Measurements from ENCODE around the gene RPLP2.

Gene RPLP2

DNA sequence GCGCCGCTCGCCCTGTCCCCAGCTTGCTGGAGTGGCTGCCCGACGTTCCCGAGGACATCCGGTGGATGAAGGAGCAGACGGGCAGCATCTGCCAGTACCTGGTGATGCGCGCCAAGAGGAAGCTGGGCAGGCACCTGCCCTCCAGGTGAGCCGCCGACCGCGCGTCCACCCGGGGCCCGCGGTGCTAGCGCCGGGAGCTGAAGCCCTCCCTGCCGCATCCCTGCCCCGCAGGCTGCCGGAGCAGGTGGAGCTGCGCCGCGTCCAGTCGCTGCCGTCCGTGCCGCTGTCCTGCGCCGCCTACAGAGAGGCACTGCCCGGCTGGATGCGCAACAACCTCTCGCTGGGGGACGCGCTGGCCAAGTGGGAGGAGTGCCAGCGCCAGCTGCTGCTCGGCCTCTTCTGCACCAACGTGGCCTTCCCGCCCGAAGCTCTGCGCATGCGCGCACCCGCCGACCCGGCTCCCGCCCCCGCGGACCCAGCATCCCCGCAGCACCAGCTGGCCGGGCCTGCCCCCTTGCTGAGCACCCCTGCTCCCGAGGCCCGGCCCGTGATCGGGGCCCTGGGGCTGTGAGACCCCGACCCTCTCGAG lies 14.6 kb downstream of the RPLP2 start:
- DNase-seq (ENCODE audit: low spot score): no peak

DNA sequence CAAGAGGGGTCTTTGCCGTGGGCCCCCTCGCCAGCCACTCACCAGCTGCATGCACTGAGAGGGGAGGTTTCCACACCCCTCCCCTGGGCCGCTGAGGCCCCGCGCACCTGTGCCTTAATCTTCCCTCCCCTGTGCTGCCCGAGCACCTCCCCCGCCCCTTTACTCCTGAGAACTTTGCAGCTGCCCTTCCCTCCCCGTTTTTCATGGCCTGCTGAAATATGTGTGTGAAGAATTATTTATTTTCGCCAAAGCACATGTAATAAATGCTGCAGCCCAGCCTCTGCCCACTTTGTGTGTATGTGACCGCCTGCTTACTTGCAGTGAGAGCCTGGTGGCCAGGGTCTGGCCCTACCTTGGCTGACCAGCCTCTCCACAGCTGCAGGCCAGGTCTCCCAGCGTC lies 15.2 kb downstream of the RPLP2 start:
- DNase-seq (ENCODE audit: low spot score): no peak

DNA sequence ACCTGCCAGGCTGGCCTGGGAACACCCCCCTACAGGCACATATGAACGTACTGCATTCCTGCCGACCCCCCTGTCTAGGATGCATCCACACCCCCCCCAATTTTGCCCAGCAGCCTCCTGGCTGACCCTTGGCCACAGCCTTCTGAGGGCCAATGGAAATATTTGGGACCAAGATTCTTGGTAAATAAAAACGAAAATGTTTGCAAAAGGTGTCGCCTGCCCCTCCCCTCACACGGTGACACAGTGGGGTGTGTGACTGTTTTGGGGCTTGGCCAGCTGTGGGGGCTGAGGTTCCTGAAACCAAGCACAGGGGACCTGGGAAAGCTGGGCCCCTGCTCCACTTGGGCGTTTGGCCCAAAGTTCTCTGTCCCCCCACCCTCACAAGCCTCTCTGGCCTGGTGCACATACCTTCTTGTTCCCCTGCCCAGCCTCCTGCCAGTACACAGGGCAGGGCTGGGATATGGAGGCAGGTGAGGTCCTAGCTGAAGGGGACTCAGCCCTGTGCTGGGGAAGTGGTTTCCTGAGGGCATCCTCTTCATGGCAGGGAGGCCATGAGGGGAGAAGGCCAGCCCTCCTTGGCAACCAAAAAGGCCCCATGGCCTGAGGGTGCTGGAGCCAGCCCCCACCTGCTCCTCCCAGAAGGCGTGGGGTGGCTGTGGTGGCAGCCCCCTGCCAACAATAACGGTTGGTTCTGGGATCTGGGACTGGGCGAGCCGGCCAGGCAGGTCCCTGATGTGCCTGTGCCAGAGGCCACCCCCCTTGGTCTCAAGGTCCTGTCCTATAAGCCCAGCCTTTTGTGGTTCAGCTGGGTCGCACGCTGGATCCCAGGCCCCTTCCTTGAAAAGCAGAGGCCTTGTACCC lies 15.8 kb downstream of the RPLP2 start:
- DNase-seq (ENCODE audit: low spot score): no peak

DNA sequence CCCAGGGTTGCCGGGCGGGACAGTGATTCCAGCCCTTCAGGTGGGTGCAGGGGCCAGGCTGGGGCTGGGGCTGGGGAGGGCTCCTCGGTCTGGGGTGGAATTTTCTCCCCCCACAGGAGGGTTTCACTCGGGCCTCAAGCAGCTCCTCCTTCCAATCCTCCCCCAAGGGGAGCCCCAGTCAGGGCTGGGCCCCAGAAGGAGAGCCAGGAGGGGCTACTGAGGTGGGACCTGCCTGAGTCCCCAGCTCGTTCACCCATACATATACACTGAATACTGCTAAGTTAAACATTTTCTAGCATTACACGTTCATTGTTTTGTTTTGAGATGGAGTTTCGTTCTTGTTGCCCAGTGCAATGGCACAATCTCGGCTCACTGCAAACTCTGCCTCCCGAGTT lies 16.5 kb downstream of the RPLP2 start:
- DNase-seq (ENCODE audit: low spot score): no peak

DNA sequence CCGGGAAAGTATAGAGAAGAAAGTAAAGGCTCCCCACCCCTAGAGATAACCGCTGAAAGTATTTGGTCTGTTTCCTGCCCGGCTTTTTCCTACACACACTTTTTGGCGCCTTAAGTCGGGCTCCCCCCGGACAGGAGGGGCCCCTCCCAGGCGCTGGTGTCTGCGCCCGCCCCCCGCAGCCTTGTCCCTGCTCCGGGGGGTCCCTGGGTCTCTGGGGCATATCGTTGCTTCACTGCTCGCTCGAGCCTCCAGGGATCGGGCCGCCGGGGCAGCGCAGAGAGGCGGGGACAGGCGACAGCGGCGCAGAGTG lies 17.0 kb downstream of the RPLP2 start:
- no peak for DNase-seq (ENCODE audit: low spot score)

DNA sequence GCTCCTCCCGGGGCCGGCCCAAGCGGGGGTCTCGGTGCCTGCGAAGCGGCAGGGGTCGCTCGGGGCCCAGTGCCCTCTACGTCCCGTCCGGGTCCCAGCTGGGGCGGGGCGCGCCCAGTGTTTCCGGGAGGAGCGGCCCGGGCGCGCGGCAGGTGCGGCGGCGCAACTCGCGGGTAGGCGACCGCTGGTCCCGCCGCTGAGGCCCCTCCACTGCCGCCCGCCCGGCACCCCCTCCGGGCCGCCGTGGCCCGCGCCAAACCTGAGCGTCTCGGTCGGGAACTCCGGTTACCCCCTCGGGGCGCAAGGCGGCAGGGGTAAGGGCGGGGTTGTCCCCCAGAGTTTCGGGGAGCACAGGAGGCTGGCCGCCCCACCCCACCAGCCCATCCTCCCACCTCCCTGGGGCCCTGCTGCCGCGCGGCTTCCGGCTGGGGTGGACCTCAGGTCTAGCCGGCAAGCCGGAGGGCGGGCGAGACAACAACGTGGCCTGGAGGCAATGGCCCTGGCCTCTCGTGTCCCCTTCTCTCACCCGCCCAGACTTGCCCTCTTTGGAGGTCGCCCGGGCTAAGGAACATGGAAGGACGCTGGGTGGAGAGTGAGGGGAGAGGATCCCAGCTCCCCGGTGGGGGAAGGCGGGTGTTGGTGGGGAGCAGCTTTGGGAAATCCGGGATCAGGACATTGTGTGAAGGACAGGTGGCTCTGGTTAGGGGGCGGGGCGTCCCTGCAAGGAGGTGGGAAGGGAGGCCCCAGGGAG lies 17.6 kb downstream of the RPLP2 start:
- DNase-seq (ENCODE audit: low spot score): no peak

DNA sequence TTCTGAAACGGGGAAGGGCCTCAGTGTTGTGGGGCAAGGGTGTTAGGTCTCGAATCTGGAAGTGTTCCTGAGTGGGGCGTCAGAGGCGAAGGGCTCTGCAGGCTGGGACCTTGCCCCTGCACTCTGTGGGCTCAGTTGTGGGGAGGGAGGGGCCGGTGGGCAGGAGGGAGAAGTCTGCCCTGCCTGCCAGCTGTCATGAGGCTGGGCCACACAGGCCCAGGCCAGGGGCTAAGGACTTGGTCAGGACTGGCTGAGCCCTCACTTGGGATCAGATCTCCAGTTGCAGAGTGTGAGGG lies 18.1 kb downstream of the RPLP2 start, which contains the start of gene CRACR2B:
Gene CRACR2B (plus strand): TSS at position 23 of the 296 bp plus-strand sequence. CDS start 689 bp downstream, outside the sequence.
- no peak for DNase-seq (ENCODE audit: low spot score)

DNA sequence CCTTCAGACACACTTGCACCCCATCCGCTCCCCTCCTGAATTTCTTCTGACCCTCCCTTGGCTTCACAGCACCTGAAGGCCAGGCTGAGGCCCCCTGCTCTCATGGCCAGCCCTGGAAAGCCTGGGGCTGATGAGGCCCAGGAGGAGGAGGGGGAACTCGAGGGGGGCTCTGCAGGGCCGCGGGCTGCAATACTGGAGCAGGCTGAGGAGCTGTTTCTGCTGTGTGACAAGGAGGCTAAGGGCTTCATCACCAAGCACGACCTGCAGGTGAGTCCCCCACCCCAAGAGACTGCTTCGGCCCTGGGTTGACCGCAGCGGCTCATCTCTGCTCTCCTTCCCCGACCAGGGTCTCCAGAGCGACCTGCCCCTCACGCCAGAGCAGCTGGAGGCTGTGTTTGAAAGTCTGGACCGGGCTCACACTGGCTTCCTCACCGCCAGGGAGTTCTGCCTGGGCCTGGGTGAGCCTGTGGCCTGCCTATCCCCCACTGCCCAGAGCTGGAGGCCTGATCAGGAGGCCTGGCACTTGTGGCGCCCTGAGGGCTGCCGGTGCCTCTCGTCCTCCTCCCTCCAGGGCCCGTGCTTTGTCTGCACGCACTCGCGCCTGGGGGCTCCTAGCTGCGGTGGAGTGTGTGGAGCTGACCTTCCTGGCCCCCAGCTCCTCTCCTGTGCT lies 18.9 kb downstream of the RPLP2 start:
- DNase-seq (ENCODE audit: low spot score): no peak

DNA sequence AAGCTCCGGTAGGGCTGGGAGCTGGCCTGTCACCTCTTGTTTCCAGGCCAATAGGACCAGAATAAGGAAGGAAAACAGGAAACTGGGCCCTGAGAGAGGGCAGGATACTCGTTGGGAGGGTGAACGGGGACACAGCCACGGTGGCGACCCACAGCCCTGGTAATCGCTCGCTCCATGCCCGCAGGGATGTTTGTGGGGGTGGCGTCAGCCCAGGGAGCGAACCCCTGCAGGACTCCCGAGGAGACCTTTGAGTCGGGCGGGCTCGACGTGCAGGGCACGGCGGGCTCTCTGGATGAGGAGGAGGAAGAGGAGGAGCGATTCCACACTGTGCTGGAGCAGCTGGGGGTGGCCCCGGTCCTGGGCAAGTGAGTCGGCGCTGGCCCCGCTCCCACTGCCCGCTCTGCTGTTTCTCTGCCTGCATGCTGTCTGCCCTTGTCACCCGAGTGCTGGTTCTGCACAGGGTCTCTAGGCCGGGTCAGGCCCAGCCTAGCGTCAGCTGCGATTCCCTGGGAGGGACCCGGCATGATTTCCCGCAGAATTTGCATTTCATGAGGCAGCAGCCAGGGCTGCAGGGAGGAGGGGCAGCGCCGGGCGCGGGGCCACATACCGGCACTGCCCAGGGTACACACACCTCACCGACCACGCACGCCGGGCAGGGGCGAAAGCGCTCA lies 19.5 kb downstream of the RPLP2 start:
- DNase-seq (ENCODE audit: low spot score): no peak

DNA sequence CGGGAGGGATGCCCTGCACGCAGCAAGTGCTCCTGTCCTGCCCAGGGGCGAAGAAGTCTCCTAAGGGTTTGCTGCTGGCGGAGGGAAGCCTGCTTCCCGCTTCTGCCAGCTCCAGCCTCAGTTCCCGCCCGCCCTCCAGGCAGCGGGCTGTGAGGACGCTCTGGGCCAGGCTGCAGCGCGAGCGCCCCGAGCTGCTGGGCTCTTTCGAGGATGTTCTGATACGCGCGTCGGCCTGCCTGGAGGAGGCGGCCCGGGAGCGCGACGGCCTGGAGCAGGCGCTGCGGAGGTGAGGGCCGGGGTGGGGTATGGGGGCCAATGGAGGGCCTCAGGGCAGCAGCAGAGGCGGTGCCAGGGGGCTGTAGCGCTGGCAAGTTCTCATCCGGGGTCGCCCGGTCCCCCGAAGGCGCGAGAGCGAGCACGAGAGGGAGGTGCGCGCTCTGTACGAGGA lies 20.1 kb downstream of the RPLP2 start:
- DNase-seq (ENCODE audit: low spot score): no peak

DNA sequence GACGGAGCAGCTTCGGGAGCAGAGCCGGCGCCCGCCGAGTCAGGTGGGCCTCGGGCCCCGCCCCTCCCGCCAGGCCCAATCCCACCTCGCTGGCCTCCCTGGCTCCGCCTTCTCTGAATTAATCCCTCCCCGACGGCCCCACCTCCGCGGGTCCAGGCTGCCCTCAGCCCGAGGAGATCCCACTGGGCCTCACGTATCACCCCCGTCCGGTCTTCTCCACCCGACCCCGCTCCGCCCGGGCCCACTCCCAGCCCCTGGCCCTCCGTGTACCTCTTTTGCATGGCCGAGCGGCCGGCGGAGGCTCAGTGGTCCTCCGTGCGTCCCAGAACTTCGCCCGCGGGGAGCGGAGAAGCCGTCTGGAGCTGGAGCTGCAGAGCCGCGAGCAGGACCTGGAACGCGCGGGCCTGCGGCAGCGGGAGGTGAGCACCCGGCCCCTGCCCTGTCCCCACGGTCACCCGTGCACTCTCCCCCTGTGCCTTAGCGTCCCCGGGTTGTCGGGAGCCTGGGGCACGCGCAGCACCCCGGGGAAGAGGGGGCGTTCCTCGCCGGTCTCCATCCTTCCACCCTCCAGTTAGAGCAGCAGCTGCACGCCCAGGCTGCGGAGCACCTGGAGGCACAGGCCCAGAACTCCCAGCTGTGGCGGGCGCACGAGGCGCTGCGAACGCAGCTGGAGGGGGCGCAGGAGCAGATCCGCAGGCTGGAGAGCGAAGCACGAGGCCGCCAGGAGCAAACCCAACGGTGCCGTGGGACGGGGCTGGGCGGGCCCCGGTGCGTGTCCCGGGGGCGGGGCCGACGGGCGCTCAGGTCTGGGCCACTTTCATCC lies 20.7 kb downstream of the RPLP2 start:
- no peak for DNase-seq (ENCODE audit: low spot score)

DNA sequence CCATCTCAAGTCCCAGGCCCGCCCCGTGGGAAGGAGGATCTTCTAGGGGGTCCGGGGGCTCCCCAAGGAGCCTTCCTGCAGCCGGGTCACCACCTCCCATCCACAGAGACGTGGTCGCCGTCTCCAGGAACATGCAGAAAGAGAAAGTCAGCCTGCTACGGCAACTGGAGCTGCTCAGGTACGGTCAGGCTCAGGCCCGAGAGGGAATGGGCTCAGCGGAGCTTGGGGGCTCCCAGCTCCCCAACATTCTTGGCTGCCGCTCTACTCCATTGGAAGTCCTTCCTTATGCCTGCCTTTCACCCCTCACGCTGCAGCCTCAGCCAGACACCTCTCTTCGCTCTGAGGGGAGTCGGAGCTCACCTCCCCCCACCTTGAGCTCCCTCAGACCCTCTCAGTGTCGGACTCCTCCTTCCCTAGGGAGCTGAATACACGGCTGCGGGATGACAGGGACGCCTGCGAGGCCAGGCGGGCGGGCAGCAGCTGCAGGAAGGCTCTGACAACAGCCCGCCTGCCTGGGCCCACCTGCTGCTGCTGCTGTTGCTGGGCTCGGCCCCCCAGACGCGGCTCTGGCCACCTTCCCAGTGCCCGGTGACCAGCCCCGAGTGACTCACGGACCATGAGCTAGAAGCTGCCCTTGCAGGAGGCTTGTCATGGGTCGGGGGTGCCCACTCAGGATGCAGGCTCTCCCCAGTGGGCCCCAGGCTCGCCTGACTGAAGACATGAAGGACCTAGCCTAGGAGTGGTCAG lies 21.5 kb downstream of the RPLP2 start:
- no peak for DNase-seq (ENCODE audit: low spot score)

DNA sequence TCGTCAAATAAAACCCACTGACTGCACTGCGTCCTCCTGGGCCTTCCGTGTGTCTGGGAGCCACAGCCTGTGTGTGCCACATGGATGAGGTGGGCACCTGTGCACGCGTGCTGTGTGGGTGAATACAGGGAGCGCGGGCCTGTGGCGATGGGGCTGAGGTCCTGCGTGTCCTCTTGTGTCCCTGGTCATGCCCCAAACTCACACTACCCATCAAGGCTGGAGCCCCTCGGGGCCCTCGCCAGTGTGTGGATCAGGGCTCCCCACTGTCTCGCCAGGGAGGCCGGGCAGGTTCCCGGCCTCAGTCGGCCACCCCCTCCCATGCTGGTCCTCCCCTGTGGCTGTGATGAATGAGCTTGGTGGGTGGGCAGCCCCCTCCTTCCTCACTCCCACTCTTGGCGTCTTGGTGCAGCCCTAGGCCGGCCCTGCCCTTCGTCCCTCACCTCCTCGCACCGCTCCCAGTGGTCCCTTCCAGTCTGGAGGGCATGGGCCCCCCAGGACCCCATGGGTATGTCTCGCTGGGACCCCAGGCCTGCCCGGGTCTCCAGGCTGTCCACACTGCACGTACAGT lies 22.3 kb downstream of the RPLP2 start:
- DNase-seq (ENCODE audit: low spot score): no peak

DNA sequence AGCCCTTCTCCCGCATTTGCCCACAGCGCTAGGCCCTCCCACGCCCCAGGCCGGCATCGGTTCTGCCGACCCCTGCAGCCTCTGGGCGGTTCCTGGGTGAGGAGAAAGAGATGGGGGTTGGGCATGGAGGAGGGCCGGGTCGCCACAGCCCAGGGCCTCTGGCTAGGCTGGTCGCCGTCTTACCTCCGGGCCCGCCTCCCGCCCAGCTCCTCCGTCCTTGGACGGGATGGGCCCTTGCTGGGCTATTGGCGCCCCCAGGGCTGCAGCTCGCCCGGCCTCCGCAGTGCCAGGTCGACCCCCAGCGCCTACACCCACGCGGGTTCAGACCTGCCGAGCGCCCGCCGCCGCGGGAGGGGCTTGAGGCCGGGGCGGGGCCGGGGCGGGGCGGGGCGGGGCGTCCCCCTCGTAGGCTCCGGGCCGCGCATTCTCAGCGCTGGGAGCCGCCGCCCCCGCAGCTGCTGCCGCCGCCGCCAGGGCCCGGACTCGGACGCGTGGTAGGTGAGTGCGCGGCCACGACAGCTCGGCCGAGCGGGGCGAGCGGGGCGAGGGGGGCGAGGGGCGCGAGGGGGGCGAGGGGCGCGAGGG lies 22.9 kb downstream of the RPLP2 start, which contains the start of gene CD151:
Gene CD151 (plus strand): TSS at position 424 of the 585 bp plus-strand sequence. CDS start 3,118 bp downstream, outside the sequence.
- no peak for DNase-seq (ENCODE audit: low spot score)

DNA sequence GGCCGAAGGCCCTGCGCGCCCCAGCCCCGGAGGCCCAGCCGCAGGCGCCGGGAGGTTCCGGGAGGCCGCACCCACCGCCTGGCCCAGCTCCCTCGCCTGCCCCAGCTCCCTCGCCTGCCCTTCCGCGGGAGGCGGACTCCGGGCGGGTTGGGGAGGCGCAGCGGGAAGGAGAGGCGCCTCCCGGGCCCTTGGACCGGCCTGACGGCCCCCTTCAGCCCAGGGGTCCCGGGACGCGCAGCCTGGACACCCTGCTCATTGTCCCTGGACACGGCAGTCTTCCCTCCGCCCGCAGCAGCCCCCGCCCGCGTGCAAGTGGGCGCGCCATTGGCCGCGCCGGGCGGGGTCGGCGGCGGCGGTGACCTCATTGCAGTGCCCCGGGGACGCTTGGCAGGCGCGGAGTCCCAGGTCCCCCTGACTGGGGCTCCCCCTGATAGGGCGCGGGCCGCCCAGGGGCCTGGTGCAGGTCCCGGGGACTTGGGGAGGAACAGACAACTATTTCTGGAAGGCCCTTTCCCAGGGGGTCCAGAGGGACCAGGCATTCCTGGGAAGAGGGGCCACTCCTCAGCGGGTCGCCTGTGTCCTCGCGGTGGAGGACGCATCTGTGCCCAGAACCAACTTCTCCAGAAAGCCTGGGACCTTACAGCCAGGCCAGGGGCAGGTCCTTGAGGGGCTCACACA lies 23.5 kb downstream of the RPLP2 start:
- no peak for DNase-seq (ENCODE audit: low spot score)

DNA sequence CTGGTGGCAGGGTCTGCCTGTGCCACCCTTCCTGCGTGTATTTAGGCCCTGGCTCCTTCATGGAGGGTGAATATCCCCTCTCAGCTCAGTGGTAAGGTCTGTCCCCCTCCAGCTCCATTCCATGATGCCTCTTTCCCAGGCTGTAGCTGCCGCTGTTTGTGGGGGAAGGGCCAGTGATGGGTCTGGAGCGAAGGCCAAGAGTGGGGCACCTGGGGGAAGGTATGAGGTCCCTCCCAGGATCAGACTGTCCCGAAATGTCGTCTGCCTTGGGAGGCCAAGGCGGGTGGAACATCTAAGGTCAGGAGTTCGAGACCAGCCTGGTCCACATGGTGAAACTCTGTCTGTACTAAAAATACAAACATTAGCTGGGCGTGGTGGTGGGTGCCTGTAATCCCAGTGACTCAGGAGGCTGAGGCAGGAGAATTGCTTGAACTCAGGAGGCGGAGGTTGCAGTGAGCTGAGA lies 24.1 kb downstream of the RPLP2 start:
- no peak for DNase-seq (ENCODE audit: low spot score)

DNA sequence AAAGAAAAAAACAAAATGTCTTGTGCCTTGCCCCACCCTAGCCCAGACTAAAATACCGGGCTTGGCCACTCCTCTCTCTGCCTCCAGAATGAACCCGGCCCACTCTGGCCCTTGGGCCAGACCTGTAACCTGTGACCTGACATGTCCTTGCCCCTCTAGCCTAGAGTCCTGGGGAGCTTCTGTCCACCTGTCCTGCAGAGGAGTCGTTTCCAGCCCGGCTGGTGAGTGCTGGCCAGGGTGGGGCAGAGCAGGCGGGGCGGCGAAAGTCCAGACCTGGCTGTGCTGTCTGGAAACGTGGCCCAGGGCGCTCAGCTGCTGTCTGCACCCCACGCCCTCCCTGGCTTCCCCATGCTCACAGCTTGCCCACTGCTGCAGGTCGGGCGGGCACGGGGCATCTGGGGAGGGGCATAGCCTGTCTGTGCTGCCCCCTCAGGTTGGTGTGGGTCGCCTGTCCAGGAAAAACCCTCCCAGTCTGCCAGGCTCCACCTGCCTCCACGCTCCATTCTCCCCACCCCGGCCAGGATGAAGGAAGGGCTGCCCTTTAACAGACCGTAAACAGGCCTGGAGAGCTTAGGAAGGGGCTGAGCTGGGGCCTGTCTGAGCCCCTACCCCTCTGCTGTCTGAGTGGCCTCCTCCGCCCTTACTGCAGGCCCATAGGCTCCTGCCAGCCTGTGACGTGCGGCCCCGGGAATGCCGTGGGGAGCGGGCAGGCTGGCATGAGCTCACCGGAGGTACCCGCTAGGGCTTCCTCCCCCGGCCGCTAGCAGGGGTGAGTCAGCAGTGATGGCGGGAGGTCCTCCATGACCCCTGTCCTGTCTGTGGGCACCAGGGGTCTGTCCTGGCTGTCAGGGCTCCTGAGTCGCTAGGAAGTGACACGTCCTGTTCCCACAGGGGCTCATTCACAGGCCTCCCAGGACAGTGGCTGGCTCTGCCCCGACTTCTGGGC lies 24.9 kb downstream of the RPLP2 start:
- no peak for DNase-seq (ENCODE audit: low spot score)

DNA sequence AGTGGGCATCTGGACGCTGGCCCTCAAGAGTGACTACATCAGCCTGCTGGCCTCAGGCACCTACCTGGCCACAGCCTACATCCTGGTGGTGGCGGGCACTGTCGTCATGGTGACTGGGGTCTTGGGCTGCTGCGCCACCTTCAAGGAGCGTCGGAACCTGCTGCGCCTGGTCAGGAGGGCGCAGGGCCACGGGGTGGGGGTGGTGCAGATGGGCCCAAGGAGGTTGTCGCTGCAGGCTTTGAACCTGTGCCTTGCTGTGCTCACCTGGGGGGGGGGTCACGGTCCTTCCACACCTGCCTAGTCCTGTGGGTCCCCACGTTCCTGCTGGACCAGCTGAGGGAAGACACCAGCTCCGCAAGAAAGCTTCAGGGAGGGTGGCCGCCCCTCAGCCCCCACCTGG lies 26.5 kb downstream of the RPLP2 start:
- DNase-seq (ENCODE audit: low spot score): no peak
